ENCODE data around the gene TMCO4. TPM values are rescaled to one million over a fixed set of nuclear protein-coding genes. Genes with fewer than 3 reads are reported as not detected.

The TMCO4 gene
- total and polyA plus RNA-seq, 10 of the 15 experiments (the other 5 are each of a cell fraction or from before 2014, with no cell fraction given): 2.4 to 20.8 (median 13.0) TPM

DNA sequence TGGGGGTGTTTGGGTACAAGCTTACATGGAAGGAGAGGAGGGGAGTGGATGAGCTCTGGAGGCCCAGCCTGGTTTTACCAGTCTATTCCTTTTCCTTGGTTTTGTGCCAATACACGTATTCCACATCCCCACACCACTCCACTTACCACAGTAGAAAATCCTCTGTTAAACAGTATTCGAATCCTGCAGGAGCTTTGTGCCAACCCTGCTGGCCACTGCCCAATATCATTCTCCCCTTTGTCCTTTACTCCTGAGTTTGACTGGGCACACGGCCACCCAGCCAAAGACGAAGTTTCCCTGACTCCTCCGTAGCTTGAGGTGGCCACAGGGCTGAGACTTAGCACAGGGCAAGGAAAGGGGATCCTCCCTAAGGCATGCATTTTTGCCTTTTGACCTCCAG, 61.6 kb downstream of the TMCO4 start:
- no peaks in the 10 kb centered on the region for H3K4me1 ChIP-seq (ENCODE audit: control insufficient read depth, insufficient read depth, low read length)
- no TSS peak for BruUV-seq (replicated peaks)
- CTCF ChIA-PET: no interaction called here
- intact Hi-C loops (cut with micrococcal nuclease; ENCODE audit: unreplicated experiment): no loop called here
- no peak overlapping the region for H3K27ac ChIP-seq (ENCODE audit: control insufficient read depth, insufficient read depth)
- H3K9me3 ChIP-seq (replicated peaks; ENCODE audit: control insufficient read depth, insufficient read depth, low read length): no peaks in the 10 kb centered on the region
- FAIRE-seq (no peak), DNase-seq (ENCODE audit: low read depth, low spot score) (no peak), ATAC-seq (no peak)
- H2AFZ ChIP-seq (ENCODE audit: control insufficient read depth, low read depth, low read length): no peak overlapping the region
- POLR2A ChIA-PET: no interaction called here
- no peak overlapping the region for H3K9ac ChIP-seq (ENCODE audit: control insufficient read depth, insufficient read depth, low read length)
- no peak overlapping the region for H3K4me2 ChIP-seq (ENCODE audit: control insufficient read depth, insufficient read depth)
- no peaks in the 10 kb centered on the region; a peak in 2 of 4 replicates for H3K36me3 ChIP-seq (ENCODE audit: control insufficient read depth in 2 of 2, insufficient read depth in 2 of 2, low read length in 1 of 2)
- RAD21 ChIA-PET (ENCODE audit: unreplicated experiment): no interaction called here
- H4K20me1 ChIP-seq (ENCODE audit: control insufficient read depth, insufficient read depth): no peaks in the 10 kb centered on the region
- H3K79me2 ChIP-seq (ENCODE audit: control insufficient read depth, insufficient read depth, low read length): no peaks in the 10 kb centered on the region
- SMC1A ChIA-PET (ENCODE audit: uncharacterized antibody, unreplicated experiment): interaction anchor here (1.1 kb wide), 1 partner anchor 78 kb away, joined by 3 read pairs; no protein-coding TSS in a partner anchor
- 90% methylated on average over 5 of the region's 5 CpGs for WGBS (ENCODE audit: insufficient coverage, insufficient replicate concordance, low lambda C conversion rate, missing lambda C conversion rate)
- H3K27me3 ChIP-seq (replicated peaks in 1 of 2; ENCODE audit: control insufficient read depth in 2 of 2, insufficient read depth in 2 of 2, low read length in 1 of 2): no peaks in the 10 kb centered on the region
- TF ChIP-seq SP1 (IDR thresholded peaks at IDR 0.05; ENCODE audit: low read depth, low read length): no peak
- H3K4me3 ChIP-seq: no peak overlapping the region
- in situ Hi-C loops (cut with MboI): no loop called here

DNA sequence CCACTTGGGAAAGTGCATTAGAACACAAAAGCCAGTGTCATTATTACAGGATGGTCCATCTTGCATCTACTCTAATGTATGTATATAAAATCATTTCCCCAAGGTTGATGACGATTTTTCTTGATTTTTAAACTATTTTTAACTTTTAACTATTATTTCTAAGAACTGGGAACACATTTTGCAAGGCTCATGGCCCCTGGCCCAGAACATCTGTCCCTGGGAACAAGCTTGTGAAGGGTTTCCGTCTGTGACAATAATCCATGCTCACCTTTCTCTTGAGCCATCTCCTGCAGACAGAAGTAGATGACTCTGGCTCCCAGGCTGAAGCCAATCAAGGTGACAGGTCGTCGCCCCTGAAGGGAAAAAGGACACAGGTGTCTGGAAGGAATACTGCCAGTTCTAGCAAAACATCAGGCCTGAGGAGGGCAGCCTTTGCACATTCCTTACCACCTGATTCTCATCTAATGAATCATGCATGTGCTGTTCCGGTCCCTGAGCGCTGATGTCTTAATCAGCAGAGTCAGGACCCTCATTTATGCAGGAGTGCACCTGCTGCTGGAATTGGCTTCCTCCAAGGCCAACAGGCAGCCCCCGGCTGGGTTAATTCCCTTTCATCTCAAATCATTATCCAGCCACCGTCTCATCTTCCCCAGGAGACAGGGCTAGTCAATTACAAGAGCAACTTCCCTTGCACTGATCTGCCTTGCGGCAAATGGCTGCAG, 62.5 kb downstream of the TMCO4 start:
- no TSS peak for BruUV-seq (replicated peaks)
- DNase-seq (ENCODE audit: low read depth, low spot score): no peak
- CTCF ChIA-PET: no interaction called here
- no peaks in the 10 kb centered on the region for H4K20me1 ChIP-seq (ENCODE audit: control insufficient read depth, insufficient read depth)
- H3K27ac ChIP-seq (ENCODE audit: control insufficient read depth, insufficient read depth): no peak overlapping the region
- H3K79me2 ChIP-seq (ENCODE audit: control insufficient read depth, insufficient read depth, low read length): no peaks in the 10 kb centered on the region
- no peaks in the 10 kb centered on the region for H3K27me3 ChIP-seq (replicated peaks in 1 of 2; ENCODE audit: control insufficient read depth in 2 of 2, insufficient read depth in 2 of 2, low read length in 1 of 2)
- no peaks in the 10 kb centered on the region for H3K4me1 ChIP-seq (ENCODE audit: control insufficient read depth, insufficient read depth, low read length)
- RAD21 ChIA-PET (ENCODE audit: unreplicated experiment): no interaction called here
- FAIRE-seq: no peak
- no peak overlapping the region for H3K4me2 ChIP-seq (ENCODE audit: control insufficient read depth, insufficient read depth)
- no peak overlapping the region for H3K9ac ChIP-seq (ENCODE audit: control insufficient read depth, insufficient read depth, low read length)
- in situ Hi-C loops (cut with MboI): no loop called here
- WGBS (ENCODE audit: insufficient coverage, insufficient replicate concordance, low lambda C conversion rate, missing lambda C conversion rate): 82% methylated on average over 9 of the region's 9 CpGs
- no peaks in the 10 kb centered on the region; a peak in 2 of 4 replicates for H3K36me3 ChIP-seq (ENCODE audit: control insufficient read depth in 2 of 2, insufficient read depth in 2 of 2, low read length in 1 of 2)
- H3K9me3 ChIP-seq (replicated peaks; ENCODE audit: control insufficient read depth, insufficient read depth, low read length): no peaks in the 10 kb centered on the region
- intact Hi-C loops (cut with micrococcal nuclease; ENCODE audit: unreplicated experiment): no loop called here
- H3K4me3 ChIP-seq: no peak overlapping the region
- ATAC-seq: no peak
- H2AFZ ChIP-seq (ENCODE audit: control insufficient read depth, low read depth, low read length): no peak overlapping the region
- TF ChIP-seq, protein P1, sequence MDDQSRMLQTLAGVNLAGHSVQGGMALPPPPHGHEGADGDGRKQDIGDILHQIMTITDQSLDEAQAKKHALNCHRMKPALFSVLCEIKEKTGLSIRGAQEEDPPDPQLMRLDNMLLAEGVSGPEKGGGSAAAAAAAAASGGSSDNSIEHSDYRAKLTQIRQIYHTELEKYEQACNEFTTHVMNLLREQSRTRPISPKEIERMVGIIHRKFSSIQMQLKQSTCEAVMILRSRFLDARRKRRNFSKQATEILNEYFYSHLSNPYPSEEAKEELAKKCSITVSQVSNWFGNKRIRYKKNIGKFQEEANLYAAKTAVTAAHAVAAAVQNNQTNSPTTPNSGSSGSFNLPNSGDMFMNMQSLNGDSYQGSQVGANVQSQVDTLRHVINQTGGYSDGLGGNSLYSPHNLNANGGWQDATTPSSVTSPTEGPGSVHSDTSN (IDR thresholded peaks at IDR 0.05; ENCODE audit: insufficient replicate concordance, low read depth, low read length): no peak
- no peak for TF ChIP-seq SIN3A (IDR thresholded peaks at IDR 0.05; ENCODE audit: low read depth, low read length)
- no peak for TF ChIP-seq NBN (IDR thresholded peaks at IDR 0.05)
- no peak for TF ChIP-seq SMAD5 (IDR thresholded peaks at IDR 0.05; ENCODE audit: low read depth)
- TF ChIP-seq SMC3 (IDR thresholded peaks at IDR 0.05; ENCODE audit: borderline replicate concordance, low read length): no peak
- no peak for TF ChIP-seq MYB (IDR thresholded peaks at IDR 0.05; ENCODE audit: borderline replicate concordance, low read depth, low read length)
- no peak for TF ChIP-seq NR2F1 (conservative IDR thresholded peaks at IDR 0.05)
- TF ChIP-seq, protein P2, sequence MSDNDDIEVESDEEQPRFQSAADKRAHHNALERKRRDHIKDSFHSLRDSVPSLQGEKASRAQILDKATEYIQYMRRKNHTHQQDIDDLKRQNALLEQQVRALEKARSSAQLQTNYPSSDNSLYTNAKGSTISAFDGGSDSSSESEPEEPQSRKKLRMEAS (IDR thresholded peaks at IDR 0.05; ENCODE audit: low read depth, low read length): no peak
- no peak for TF ChIP-seq ESRRA (IDR thresholded peaks at IDR 0.05; ENCODE audit: low read length)
- no peak for TF ChIP-seq RUNX3 (IDR thresholded peaks at IDR 0.05; ENCODE audit: low read length)
- no peak for TF ChIP-seq NFXL1 (IDR thresholded peaks at IDR 0.05; ENCODE audit: borderline replicate concordance)
- TF ChIP-seq EGR1 (IDR thresholded peaks at IDR 0.05; ENCODE audit: borderline replicate concordance in 1 of 2, low read depth in 2 of 2, low read length in 2 of 2): no peak
- SMC1A ChIA-PET (ENCODE audit: uncharacterized antibody, unreplicated experiment): no interaction called here
- POLR2A ChIA-PET: no interaction called here
